SK-N-SH (cell line): ENCODE results near the gene MAN2A1. TPM values are rescaled to one million over a fixed set of nuclear protein-coding genes. Genes with fewer than 3 reads are reported as not detected.

ENCODE experiments used
- CTCF ChIP-seq: fragments of 200-600 bp; sonication (generic); IDR thresholded peaks from 2 replicates; pipeline ENCODE4 v1.6.1; 2017; ENCODE audit warnings: antibody characterized with exemption, mild to moderate bottlenecking, moderate library complexity
- EZH2phosphoT487 ChIP-seq: fragments of 200-600 bp; sonication (generic); IDR thresholded peaks from 2 replicates; pipeline ENCODE4 v1.6.1; 2017; ENCODE audit warnings: low read depth, mixed run types, mild to moderate bottlenecking, antibody characterized with exemption, moderate library complexity, borderline replicate concordance
- FOSL2 ChIP-seq: IDR thresholded peaks from 2 replicates; pipeline ENCODE4 v1.4.0; 2012; ENCODE audit warnings: low read depth, mild to moderate bottlenecking, moderate library complexity, borderline replicate concordance
- FOXJ3 ChIP-seq: sonication (generic); formaldehyde crosslinking; IDR thresholded peaks from 2 replicates; pipeline ENCODE4 v1.5.1; 2020; ENCODE audit warnings: mild to moderate bottlenecking, missing genetic modification reagents
- GABPA ChIP-seq: IDR thresholded peaks from 2 replicates; pipeline ENCODE4 v1.4.0; 2012; ENCODE audit warnings: low read depth, mild to moderate bottlenecking
- GATA2 ChIP-seq: sonication (generic); formaldehyde crosslinking; IDR thresholded peaks from 2 replicates; pipeline ENCODE4 v1.5.0; 2020; ENCODE audit warnings: mild to moderate bottlenecking, missing genetic modification reagents
- IRF3 ChIP-seq: fragments of 150-350 bp; IDR thresholded peaks from 2 replicates; pipeline ENCODE4 v1.6.1; 2016; ENCODE audit warnings: mild to moderate bottlenecking, low read depth, low read length
- JUND ChIP-seq: IDR thresholded peaks from 2 replicates; pipeline ENCODE4 v1.4.0; 2012
- MAX ChIP-seq: IDR thresholded peaks from 2 replicates; pipeline ENCODE4 v1.4.0; 2012; ENCODE audit warnings: low read depth
- MXI1 ChIP-seq: IDR thresholded peaks from 2 replicates; pipeline ENCODE4 v1.6.1; 2012; ENCODE audit warnings: mild to moderate bottlenecking, low read depth, low read length, improper control_type of control experiment
- NFIC ChIP-seq: IDR thresholded peaks from 2 replicates; pipeline ENCODE4 v1.4.0; 2012; ENCODE audit warnings: borderline replicate concordance
- NRF1 ChIP-seq: IDR thresholded peaks from 2 replicates; pipeline ENCODE4 v1.6.1; 2012; ENCODE audit warnings: low read depth, mild to moderate bottlenecking, low read length
- PBX3 ChIP-seq: IDR thresholded peaks from 2 replicates; pipeline ENCODE4; 2012
- RCOR1 ChIP-seq: fragments of 150-350 bp; IDR thresholded peaks from 2 replicates; pipeline ENCODE4 v1.6.1; 2017; ENCODE audit warnings: antibody characterized with exemption, low read length
- RFX5 ChIP-seq: IDR thresholded peaks from 2 replicates; pipeline ENCODE4 v1.6.1; 2012; ENCODE audit warnings: mild to moderate bottlenecking, improper control_type of control experiment, low read length
- RXRA ChIP-seq: IDR thresholded peaks from 2 replicates; pipeline ENCODE4 v1.4.0; 2012; ENCODE audit warnings: low read depth, mild to moderate bottlenecking, borderline replicate concordance
- SMC3 ChIP-seq: IDR thresholded peaks from 2 replicates; pipeline ENCODE4 v1.6.1; 2012; ENCODE audit warnings: low read depth, low read length, improper control_type of control experiment
- TAF1 ChIP-seq: IDR thresholded peaks from 2 replicates; pipeline ENCODE4 v1.6.1; 2012; ENCODE audit warnings: low read depth, mild to moderate bottlenecking, low read length, moderate library complexity, borderline replicate concordance
- TEAD4 ChIP-seq: IDR thresholded peaks from 2 replicates; pipeline ENCODE4 v1.4.0; 2012; ENCODE audit warnings: mild to moderate bottlenecking, borderline replicate concordance; ENCODE audit not compliant: insufficient read depth
- USF1 ChIP-seq: IDR thresholded peaks from 2 replicates; pipeline ENCODE4 v1.4.0; 2012; ENCODE audit warnings: low read depth, borderline replicate concordance
- YY1 ChIP-seq: IDR thresholded peaks from 2 replicates; pipeline ENCODE4 v1.4.0; 2012; ENCODE audit warnings: low read depth, mild to moderate bottlenecking
- ZBTB33 ChIP-seq: IDR thresholded peaks from 2 replicates; pipeline ENCODE4 v1.4.0; 2012; ENCODE audit warnings: low read depth, borderline replicate concordance
- polyA plus RNA-seq, 3 experiments: library from polyadenylated mRNA; depleted of rRNA; stranded (reverse); fragments of >200 nt; gene quantifications; 2 replicates each; pipeline ENCODE4 v1.2.3, GENCODE V29; 2012

The MAN2A1 gene
- polyA plus RNA-seq, 1 of the 3 experiments (the other 2 are of a cell fraction), result 19.7 TPM

GRCh38 chr5:109911731-109912130 lies 222.0 kb downstream of the MAN2A1 start (continued):
- peak; percentile 96 for TF ChIP-seq GATA2 (CRISPR knock-in tag)
- peak; percentile 84; the same call in 1 of the 2 replicates for TF ChIP-seq FOXJ3 (CRISPR knock-in tag)
- TF ChIP-seq TEAD4, result peak; percentile 95
- peak; percentile 90 for TF ChIP-seq PBX3
- TF ChIP-seq JUND, result peak; percentile 90
- TF ChIP-seq FOSL2, result peak; percentile 68
- no peak for TF ChIP-seq TAF1
- no peak for TF ChIP-seq IRF3
- peak; percentile 57 for TF ChIP-seq USF1
- TF ChIP-seq YY1, result no peak
- peak; percentile 60; the same call in 1 of the 2 replicates for TF ChIP-seq ZBTB33
- no peak for TF ChIP-seq SMC3
- no peak for TF ChIP-seq CTCF
- peak; percentile 58; the same call in 1 of the 2 replicates for TF ChIP-seq MXI1
- TF ChIP-seq GABPA, result no peak
- no peak for TF ChIP-seq NRF1
- TF ChIP-seq MAX, result peak; percentile 45
- TF ChIP-seq RCOR1, result peak; percentile 100
- TF ChIP-seq RXRA, result 0 out of 2 replicates have a peak, but pooled peaks have one; percentile 44
- TF ChIP-seq NFIC, result peak; percentile 70; the same call in 1 of the 2 replicates
- no peak for TF ChIP-seq RFX5
- TF ChIP-seq EZH2phosphoT487, result no peak
